Measurements from ENCODE around the gene NCOA1.

NCOA1 gene

DNA sequence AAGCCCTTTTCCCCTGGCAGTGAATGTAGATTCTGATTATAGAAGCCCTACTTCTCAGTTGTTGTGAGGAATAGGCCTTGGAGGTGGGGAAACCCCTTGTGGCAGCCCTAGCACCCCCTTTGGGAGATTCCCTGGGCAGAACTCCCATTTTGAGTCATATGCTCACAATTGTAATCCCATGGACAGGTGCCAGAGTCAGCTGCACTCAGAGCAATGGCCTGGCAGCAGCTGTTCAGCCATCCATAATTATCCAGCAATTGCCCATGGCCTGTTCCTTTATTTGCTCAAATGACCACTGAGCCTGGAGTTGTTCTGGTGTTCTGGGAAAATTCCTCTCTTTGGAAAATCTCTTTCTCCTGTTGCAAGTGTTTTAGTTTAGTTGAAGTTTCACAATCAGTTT is 230.4 kb downstream of the NCOA1 start:
- DNase-seq (no peak), ATAC-seq (ENCODE audit: insufficient read depth, low read depth) (no peak)
- Histone ChIP-seq H3K27me3 (ENCODE audit: insufficient read depth, low read length, poor library complexity) (no peaks in the 10 kb centered on the region), H3K4me1 (ENCODE audit: insufficient read depth, low read length) (no peaks in the 10 kb centered on the region), H3K9ac (ENCODE audit: low read depth, low read length) (no peak overlapping the region), H3K9me3 (ENCODE audit: insufficient read depth, low read length, severe bottlenecking) (no peaks in the 10 kb centered on the region), H3K4me3 (ENCODE audit: low read depth in 1 of 2, low read length in 2 of 2) (no peak overlapping the region), H2AFZ (ENCODE audit: low read depth, low read length) (no peak overlapping the region), H4K20me1 (ENCODE audit: insufficient read depth, low read length) (no peaks in the 10 kb centered on the region), H3K36me3 (ENCODE audit: insufficient read depth, low read length) (peaks cover 11% of the 10 kb centered on the region; the same call in 1 of the 2 replicates), H3K4me2 (ENCODE audit: insufficient read depth, low read length) (no peak overlapping the region), H3K79me2 (ENCODE audit: insufficient read depth, low read length) (no peaks in the 10 kb centered on the region), H3K27ac (ENCODE audit: low read length) (no peak overlapping the region)
- TF ChIP-seq, protein P1, sequence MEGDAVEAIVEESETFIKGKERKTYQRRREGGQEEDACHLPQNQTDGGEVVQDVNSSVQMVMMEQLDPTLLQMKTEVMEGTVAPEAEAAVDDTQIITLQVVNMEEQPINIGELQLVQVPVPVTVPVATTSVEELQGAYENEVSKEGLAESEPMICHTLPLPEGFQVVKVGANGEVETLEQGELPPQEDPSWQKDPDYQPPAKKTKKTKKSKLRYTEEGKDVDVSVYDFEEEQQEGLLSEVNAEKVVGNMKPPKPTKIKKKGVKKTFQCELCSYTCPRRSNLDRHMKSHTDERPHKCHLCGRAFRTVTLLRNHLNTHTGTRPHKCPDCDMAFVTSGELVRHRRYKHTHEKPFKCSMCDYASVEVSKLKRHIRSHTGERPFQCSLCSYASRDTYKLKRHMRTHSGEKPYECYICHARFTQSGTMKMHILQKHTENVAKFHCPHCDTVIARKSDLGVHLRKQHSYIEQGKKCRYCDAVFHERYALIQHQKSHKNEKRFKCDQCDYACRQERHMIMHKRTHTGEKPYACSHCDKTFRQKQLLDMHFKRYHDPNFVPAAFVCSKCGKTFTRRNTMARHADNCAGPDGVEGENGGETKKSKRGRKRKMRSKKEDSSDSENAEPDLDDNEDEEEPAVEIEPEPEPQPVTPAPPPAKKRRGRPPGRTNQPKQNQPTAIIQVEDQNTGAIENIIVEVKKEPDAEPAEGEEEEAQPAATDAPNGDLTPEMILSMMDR (IDR thresholded peaks at IDR 0.05; ENCODE audit: borderline replicate concordance, extremely low read depth, low read length, poor library complexity, severe bottlenecking) = no peak
- no peak for TF ChIP-seq EZH2 (IDR thresholded peaks at IDR 0.05; ENCODE audit: borderline replicate concordance, low read depth, low read length, severe bottlenecking)

DNA sequence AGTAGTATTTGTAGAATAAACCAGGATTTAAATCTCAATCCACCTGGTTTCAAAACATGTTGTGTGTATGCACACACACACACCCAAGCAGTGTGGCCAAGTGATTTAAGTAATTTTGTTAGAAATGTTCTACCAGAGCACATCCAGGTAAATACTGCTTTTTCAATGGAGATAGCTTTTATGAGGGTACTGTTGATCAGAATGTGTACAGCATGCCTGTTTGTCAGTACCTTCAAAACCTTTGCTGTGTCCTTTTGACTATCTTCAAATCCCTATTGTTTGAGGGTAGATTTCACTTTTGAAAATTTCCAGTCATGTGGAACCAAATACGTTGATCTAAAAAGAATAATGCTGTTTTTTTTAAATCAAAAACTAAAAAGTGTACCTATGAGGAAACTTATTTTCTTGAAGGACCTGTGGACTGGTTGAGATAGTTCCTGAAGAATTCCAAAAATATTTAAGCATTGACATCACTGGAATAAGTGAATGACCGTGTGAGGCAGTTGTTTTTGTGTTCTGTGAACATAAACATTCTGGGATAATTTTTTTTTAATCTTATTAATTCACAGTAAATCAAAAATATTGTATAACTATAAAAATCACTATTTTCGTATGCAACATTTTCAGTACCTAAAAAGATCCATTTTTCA is 231.2 kb downstream of the NCOA1 start:
- Histone ChIP-seq H3K9ac (ENCODE audit: low read depth, low read length) (no peak overlapping the region), H3K36me3 (ENCODE audit: insufficient read depth, low read length) (peaks cover 12% of the 10 kb centered on the region; the same call in 1 of the 2 replicates), H3K4me3 (ENCODE audit: low read depth in 1 of 2, low read length in 2 of 2) (no peak overlapping the region), H2AFZ (ENCODE audit: low read depth, low read length) (no peak overlapping the region), H3K4me2 (ENCODE audit: insufficient read depth, low read length) (no peak overlapping the region), H3K27me3 (ENCODE audit: insufficient read depth, low read length, poor library complexity) (no peaks in the 10 kb centered on the region), H3K79me2 (ENCODE audit: insufficient read depth, low read length) (no peaks in the 10 kb centered on the region), H3K9me3 (ENCODE audit: insufficient read depth, low read length, severe bottlenecking) (no peaks in the 10 kb centered on the region), H3K27ac (ENCODE audit: low read length) (no peak overlapping the region), H4K20me1 (ENCODE audit: insufficient read depth, low read length) (no peaks in the 10 kb centered on the region), H3K4me1 (ENCODE audit: insufficient read depth, low read length) (no peaks in the 10 kb centered on the region)
- ATAC-seq (ENCODE audit: insufficient read depth, low read depth) (no peak), DNase-seq (no peak)
- TF ChIP-seq, protein P1 (IDR thresholded peaks at IDR 0.05; ENCODE audit: borderline replicate concordance, extremely low read depth, low read length, poor library complexity, severe bottlenecking) = no peak
- no peak for TF ChIP-seq EZH2 (IDR thresholded peaks at IDR 0.05; ENCODE audit: borderline replicate concordance, low read depth, low read length, severe bottlenecking)

DNA sequence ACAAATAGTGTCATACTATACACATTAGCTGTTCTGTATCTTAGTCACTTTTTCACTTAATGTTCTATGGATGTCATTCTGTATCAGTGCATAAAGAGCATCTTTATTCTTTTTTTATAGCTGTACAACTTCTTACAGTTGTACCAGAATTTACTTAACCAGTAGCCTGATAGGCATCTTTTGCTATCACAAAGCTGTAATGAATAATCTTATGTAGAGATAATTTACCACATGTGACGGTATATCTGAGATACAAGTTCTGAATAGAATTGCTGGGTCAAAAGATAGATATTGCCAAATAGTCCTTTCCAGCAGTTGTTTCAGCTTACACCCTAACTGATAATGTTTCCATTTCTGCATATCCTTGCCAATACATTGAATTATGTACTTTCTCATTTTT is 232.1 kb downstream of the NCOA1 start:
- no peaks in the 10 kb centered on the region for H3K79me2 ChIP-seq (ENCODE audit: insufficient read depth, low read length)
- H4K20me1 ChIP-seq (ENCODE audit: insufficient read depth, low read length) = no peaks in the 10 kb centered on the region
- no peaks in the 10 kb centered on the region for H3K27me3 ChIP-seq (ENCODE audit: insufficient read depth, low read length, poor library complexity)
- no peak overlapping the region for H2AFZ ChIP-seq (ENCODE audit: low read depth, low read length)
- H3K4me2 ChIP-seq (ENCODE audit: insufficient read depth, low read length) = no peak overlapping the region
- no peak for TF ChIP-seq EZH2 (IDR thresholded peaks at IDR 0.05; ENCODE audit: borderline replicate concordance, low read depth, low read length, severe bottlenecking)
- TF ChIP-seq, protein P1 (IDR thresholded peaks at IDR 0.05; ENCODE audit: borderline replicate concordance, extremely low read depth, low read length, poor library complexity, severe bottlenecking) = no peak
- H3K9ac ChIP-seq (ENCODE audit: low read depth, low read length) = no peak overlapping the region
- H3K36me3 ChIP-seq (ENCODE audit: insufficient read depth, low read length) = peaks cover 7% of the 10 kb centered on the region; the same call in 1 of the 2 replicates
- no peak overlapping the region for H3K27ac ChIP-seq (ENCODE audit: low read length)
- no peak for ATAC-seq (ENCODE audit: insufficient read depth, low read depth)
- DNase-seq = no peak
- no peaks in the 10 kb centered on the region for H3K9me3 ChIP-seq (ENCODE audit: insufficient read depth, low read length, severe bottlenecking)
- no peaks in the 10 kb centered on the region for H3K4me1 ChIP-seq (ENCODE audit: insufficient read depth, low read length)
- no peak overlapping the region for H3K4me3 ChIP-seq (ENCODE audit: low read depth in 1 of 2, low read length in 2 of 2)
